GM19193 (cell line): Measurements from ENCODE around the gene AK2.

Experiments used
- POLR2A ChIP-seq: IDR thresholded peaks from 4 replicates; pipeline ENCODE4 v1.6.1; 2011; ENCODE audit not compliant: insufficient read depth, insufficient read length; ENCODE audit errors: extremely low read depth

AK2 gene

GRCh38 chr1:33032126-33032869, 4.4 kb downstream of the AK2 start:
- no peak for TF ChIP-seq POLR2A

GRCh38 chr1:33031506-33031905, 5.2 kb downstream of the AK2 start:
- no peak for TF ChIP-seq POLR2A

DNA sequence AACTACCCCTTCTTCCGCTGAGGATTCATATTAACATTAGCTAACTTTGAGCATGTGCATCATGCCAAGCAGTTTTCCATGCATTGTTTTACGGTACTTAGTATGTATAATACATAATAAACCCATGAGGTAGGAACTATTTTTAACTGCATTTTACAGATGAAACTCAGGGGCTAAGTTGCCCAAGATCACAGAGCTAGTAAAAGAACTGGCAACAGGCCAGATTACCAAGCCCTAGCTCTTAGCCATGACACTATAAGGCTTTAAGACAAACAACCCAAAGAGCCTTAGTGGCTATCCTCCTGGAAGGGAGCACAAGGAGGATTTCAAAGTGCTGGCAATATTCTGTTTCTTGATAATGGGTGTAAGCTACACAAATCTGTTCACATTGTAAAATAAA, 6.1 kb downstream of the AK2 start:
- TF ChIP-seq POLR2A: no peak

- no peak for TF ChIP-seq POLR2A
These were observed 6.8 kb downstream of the AK2 start for GRCh38 chr1:33029921-33030320.

GRCh38 chr1:33029209-33029608, 7.5 kb downstream of the AK2 start:
- no peak for TF ChIP-seq POLR2A

GRCh38 chr1:33025761-33026160, 10.9 kb downstream of the AK2 start:
- no peak for TF ChIP-seq POLR2A

DNA sequence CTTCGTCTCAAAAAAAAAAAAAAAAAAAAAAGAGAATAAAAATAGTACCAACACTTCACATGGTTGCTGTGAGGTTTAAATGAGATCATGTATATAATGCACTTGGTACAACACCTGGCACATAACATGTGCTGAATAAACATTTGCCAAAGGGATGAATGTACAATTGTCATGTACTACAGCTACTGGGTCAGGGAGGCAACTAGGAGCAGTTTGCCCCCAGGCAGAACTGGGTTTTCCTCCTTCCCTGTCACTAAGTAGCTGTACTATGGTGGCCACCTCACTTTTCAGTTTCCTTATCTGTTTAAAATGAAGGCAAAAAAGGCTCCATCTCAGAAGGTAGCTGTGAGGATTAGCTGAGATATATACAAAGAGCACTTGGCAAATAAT, 11.5 kb downstream of the AK2 start:
- TF ChIP-seq POLR2A: no peak

- no peak for TF ChIP-seq POLR2A
These were observed 14.0 kb downstream of the AK2 start for GRCh38 chr1:33022650-33023200.

DNA sequence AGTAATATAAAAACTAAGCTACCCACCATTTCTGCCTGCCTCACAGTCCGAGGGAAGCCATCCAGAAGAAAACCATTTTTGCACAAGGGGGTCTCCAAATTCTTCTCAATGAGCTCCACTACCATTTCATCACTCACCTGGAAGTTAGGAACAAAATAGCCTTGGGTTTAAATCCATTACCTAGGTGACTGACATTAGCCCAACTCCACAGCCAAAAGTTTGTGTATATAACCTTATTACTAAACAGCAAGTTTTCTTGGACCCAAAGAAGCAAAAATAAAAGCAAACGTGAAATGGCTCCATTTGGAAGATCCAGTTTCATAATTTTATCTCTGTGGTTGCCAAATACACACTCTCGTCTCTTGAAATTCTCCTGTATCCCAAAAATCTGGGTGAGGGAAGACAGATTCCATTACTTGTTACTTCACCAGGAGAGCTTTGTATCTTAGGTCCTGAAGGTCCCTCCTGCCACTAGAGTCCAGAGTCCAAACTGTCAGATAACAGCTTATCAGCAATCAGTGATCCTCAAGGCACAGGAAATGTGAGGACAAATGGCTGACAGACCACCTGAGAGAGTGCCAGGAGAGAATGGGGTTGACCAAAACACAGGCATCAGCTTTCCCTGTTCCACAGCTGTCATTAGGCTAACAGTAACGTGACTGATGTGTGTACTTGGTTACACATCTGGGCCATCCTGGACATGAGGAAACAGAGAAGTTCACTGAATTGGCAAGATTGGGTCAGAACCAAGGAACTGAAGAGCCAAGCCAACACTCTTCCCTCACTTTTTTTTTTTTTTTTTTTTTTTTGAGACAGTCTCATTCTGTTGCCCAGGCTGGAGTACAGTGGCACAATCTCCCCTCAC, 14.9 kb downstream of the AK2 start:
- TF ChIP-seq POLR2A: no peak

GRCh38 chr1:33018112-33018511, 18.6 kb downstream of the AK2 start:
- TF ChIP-seq POLR2A: no peak

- TF ChIP-seq POLR2A: no peak
These were observed 19.5 kb downstream of the AK2 start for GRCh38 chr1:33017175-33017574.

DNA sequence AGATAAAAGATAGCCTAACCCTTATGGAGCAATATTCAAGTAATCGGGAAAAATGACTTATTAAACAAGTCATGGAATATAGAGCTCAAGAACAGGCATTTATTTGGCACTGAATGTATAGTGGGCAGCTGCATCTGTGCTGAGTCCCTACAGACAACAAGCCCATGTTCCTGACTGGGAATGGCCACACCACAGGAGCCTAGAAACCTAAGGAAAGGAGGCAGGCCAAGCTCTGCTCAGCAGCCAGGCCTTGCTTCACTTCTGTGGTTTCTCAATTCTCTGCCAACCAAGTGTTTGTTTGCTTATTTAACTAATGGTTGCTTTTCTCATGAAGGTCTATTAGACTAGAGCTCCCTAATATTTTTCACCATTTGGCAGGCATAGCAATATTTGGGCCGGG, 21.5 kb downstream of the AK2 start:
- TF ChIP-seq POLR2A: no peak

DNA sequence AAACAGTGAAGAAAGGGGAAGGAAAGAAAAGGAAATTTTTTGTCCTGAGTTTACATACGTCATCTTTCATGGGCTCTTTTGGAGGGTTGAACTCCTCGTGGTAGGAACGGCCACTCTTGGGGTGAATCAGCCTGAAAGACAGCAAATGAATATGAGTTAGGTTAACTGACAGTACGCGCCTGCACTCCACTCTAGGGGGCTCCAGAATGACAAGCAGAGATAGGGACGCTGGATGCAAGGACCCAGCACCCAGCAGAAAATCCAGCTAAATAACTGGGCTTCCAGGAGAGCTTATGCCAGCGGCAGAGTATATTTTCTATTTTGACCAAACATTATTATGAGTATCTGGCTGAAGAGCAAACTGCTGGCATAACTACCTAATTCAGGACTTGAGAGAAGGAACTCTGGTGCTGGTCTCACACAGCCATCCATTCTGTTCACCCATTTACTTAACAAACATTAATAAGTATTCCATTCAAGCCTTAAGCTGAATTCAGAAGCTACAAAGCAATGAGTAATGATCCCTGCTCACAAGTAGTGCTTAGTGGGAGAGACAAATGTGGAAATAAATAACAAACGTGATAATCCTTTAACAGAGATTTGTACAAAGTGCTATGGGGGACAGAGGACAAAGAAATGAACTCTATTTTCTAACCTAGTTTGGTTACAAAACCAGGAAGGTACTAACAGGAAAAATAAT, 22.1 kb downstream of the AK2 start:
- no peak for TF ChIP-seq POLR2A

- no peak for TF ChIP-seq POLR2A
These were observed 22.9 kb downstream of the AK2 start for GRCh38 chr1:33013791-33014190.

DNA sequence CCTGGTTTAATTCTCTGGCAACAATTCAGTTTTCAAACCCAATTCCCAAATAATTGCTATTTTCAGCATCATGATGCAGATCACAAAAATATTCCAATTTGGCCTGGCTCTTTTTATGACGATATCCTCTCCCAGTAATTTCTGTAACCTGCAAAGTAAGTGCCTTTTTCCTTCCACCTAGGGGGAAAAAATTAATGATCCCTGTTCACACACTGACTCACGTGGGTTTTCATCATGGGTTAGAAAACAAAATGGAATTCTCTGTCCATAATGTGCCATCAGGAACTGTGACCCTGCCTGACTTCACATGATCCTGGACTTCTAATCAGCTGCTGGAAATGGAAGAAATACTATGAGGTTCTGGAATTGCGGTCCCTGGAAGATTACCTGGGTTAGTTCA, 24.5 kb downstream of the AK2 start:
- TF ChIP-seq POLR2A: no peak
